Tibial nerve (tissue), 4 donors: ENCODE measurements around the gene PCDHGB7. TPM values are rescaled to one million over a fixed set of nuclear protein-coding genes. Genes with fewer than 3 reads are reported as not detected.

Source experiments
- DNase-seq, 2 donors: peaks; one replicate each; pipeline ENCODE4 v3.0.0-alpha.2; 2019; ENCODE audit warnings: low spot score in 2 of 2
- H3K27ac ChIP-seq, 4 donors: fragments of 200-600 bp; sonication (generic) in 3 of 4; one replicate each; pipeline ENCODE4 v1.5.1; 2017 to 2019; ENCODE audit warnings: mild to moderate bottlenecking in 1 of 4
- H3K27me3 ChIP-seq, 2 donors: fragments of 200-600 bp; sonication (generic) in 1 of 2; one replicate each; pipeline versions ENCODE4 v1.5.1 to v1.6.0; 2017 to 2019
- H3K36me3 ChIP-seq, 3 donors: fragments of 200-600 bp; sonication (generic); one replicate each; pipeline ENCODE4 v1.5.1; 2018 to 2019
- H3K4me1 ChIP-seq, 4 donors: fragments of 200-600 bp; sonication (generic) in 3 of 4; one replicate each; pipeline ENCODE4 v1.5.1; 2017 to 2019
- H3K4me3 ChIP-seq, 4 donors: fragments of 200-600 bp; sonication (generic) in 3 of 4; one replicate each; pipeline ENCODE4 v1.5.1; 2017 to 2019; ENCODE audit warnings: mild to moderate bottlenecking in 1 of 4, moderate library complexity in 1 of 4
- H3K9me3 ChIP-seq, 4 donors: fragments of 200-600 bp; sonication (generic) in 3 of 4; one replicate each; pipeline ENCODE4 v1.5.1; 2017 to 2019
- CTCF ChIP-seq, 5 experiments: fragments of 200-600 bp in 3 of 5; fragments of 450-650 bp in 2 of 5; sonication (generic) in 3 of 5; IDR thresholded peaks; one replicate each; pipeline ENCODE4 v1.5.1; 2016 to 2019; ENCODE audit warnings: antibody characterized with exemption in 5 of 5, mild to moderate bottlenecking in 3 of 5, moderate library complexity in 2 of 5
- EP300 ChIP-seq, 2 donors: sonication (generic); formaldehyde crosslinking; IDR thresholded peaks; one replicate each; pipeline ENCODE4 v1.6.1; 2017; ENCODE audit warnings: antibody characterized with exemption in 2 of 2, mild to moderate bottlenecking in 1 of 2
- POLR2A ChIP-seq, 2 donors: fragments of 450-650 bp; IDR thresholded peaks; one replicate each; pipeline ENCODE4 v1.6.1; 2017; ENCODE audit warnings: antibody characterized with exemption in 2 of 2, mild to moderate bottlenecking in 2 of 2, moderate library complexity in 2 of 2
- WGBS, 2 donors: methylation state at CpG; one replicate each; pipeline ENCODE4 v1.1.5; 2018; 5-methylcytosine and 5-hydroxymethylcytosine counted together
- total RNA-seq, 4 donors: library from RNA; depleted of rRNA; stranded (reverse); fragments of >200 nt; gene quantifications; one replicate each; pipeline ENCODE4 v1.1.0, GENCODE V29; 2016

PCDHGB7 gene
- total RNA-seq, 4 donors from 2014 or later = 14.6 to 19.2 (median 18.0) TPM

DNA sequence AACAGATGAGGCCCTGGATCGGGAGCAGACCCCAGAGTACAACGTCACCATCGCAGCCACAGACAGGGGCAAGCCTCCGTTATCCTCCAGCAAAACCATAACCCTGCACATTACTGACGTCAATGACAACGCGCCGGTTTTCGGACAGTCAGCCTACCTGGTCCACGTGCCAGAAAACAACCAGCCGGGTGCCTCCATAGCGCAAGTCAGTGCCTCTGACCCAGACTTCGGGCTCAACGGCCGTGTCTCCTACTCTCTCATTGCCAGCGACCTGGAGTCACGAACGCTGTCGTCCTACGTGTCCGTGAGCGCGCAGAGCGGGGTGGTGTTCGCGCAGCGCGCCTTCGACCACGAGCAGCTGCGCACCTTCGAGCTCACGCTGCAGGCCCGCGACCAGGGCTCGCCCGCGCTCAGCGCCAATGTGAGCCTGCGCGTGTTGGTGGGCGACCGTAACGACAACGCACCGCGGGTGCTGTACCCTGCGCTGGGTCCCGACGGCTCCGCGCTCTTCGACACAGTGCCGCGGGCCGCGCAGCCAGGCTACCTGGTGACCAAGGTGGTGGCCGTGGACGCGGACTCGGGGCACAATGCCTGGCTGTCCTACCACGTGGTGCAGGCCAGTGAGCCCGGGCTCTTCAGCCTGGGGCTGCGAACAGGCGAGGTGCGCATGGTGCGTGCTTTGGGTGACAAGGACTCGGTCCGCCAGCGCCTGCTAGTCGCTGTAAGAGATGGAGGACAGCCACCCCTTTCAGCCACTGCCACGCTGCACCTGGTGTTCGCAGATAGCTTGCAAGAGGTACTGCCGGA is 1.8 kb downstream of the PCDHGB7 start:
- Histone ChIP-seq H3K9me3 (peaks cover 0 to 100% (median 49%) of the 10 kb centered on the region in 4 donors), H3K4me1 (peaks cover 0 to 20% (median 0%) of the 10 kb centered on the region in 4 donors), H3K27ac (no peak overlapping the region), H3K4me3 (no peak overlapping the region), H3K27me3 (no peaks in the 10 kb centered on the region), H3K36me3 (peaks cover 0 to 32% (median 0%) of the 10 kb centered on the region in 3 donors)
- WGBS, 2 donors = 34 to 46% methylated on average over 32 to 34 of the region's 74 CpGs
- no peak for DNase-seq
- no peak for TF ChIP-seq EP300 (IDR thresholded peaks at IDR 0.05)
- no peak for TF ChIP-seq POLR2A (IDR thresholded peaks at IDR 0.05)
- TF ChIP-seq CTCF (IDR thresholded peaks at IDR 0.05) = no peak

DNA sequence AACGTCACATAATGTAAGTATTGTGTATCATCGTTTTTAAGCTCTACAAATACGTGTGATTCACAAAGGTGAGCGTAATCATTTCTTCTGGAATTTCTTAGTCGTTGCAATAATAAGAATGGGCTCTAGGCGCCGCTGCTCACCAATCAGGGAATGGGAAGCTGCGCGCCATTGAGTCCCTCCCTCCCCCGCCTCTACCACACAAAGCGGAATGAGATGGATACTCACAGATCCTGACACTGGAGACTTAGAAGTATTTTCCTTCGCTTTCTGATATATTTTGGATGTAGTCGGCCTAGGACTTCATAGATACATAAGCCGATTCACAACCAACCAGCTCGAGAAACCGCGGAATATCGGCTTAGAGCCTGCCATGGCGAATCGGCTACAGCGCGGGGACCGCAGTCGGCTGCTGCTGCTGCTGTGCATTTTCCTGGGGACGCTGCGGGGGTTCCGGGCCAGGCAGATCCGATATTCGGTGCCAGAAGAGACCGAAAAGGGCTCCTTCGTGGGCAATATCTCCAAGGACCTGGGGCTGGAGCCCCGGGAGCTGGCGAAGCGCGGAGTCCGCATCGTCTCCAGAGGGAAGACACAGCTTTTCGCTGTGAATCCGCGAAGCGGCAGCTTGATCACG is 3.5 kb downstream of the PCDHGB7 start, which contains the start of gene PCDHGA11:
TSS of gene PCDHGA11 (plus strand) at position 197 of the 634 bp plus-strand sequence. CDS start at position 374, 177 bp downstream.
- H3K27ac ChIP-seq = no peak within 1 kb of the TSS
- H3K27me3 ChIP-seq = no peaks in the 10 kb centered on the region
- H3K4me3 ChIP-seq = peak within 1 kb of the TSS in 2 of 4 donors; percentile 32 to 38
- DNase-seq = peak in 1 of 2 donors; percentile 53
- H3K4me1 ChIP-seq = peaks cover 0 to 20% (median 0%) of the 10 kb centered on the region in 4 donors
- 12 to 17% methylated on average over 38 to 42 of the region's 42 CpGs for WGBS, 2 donors
- H3K9me3 ChIP-seq = peaks cover 0 to 100% (median 54%) of the 10 kb centered on the region in 4 donors
- peak in 3 of 5 experiments; percentile 15 to 34 (median 18) for TF ChIP-seq CTCF (IDR thresholded peaks at IDR 0.05)
- no peak for TF ChIP-seq EP300 (IDR thresholded peaks at IDR 0.05)
- no peak for TF ChIP-seq POLR2A (IDR thresholded peaks at IDR 0.05)
- peaks cover 0 to 34% (median 0%) of the 10 kb centered on the region in 3 donors for H3K36me3 ChIP-seq

DNA sequence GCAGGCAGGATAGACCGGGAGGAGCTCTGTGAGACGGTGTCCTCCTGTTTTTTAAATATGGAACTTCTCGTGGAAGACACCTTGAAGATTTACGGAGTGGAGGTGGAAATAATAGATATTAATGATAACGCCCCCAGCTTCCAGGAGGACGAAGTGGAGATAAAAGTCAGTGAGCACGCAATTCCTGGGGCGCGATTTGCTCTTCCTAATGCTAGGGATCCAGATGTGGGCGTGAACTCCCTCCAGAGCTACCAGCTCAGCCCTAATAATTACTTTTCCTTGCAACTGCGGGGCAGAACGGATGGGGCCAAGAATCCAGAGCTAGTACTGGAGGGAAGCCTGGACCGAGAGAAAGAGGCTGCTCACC is 4.0 kb downstream of the PCDHGB7 start:
- Histone ChIP-seq H3K27me3 (no peaks in the 10 kb centered on the region), H3K27ac (no peak overlapping the region), H3K4me3 (peak overlapping the region in 2 of 4 donors; percentile 32 to 38), H3K9me3 (peaks cover 0 to 100% (median 57%) of the 10 kb centered on the region in 4 donors), H3K36me3 (peaks cover 0 to 39% (median 0%) of the 10 kb centered on the region in 3 donors), H3K4me1 (peaks cover 0 to 20% (median 0%) of the 10 kb centered on the region in 4 donors)
- no peak for DNase-seq
- WGBS, 2 donors = 16 to 17% methylated on average over 13 of the region's 13 CpGs
- no peak for TF ChIP-seq EP300 (IDR thresholded peaks at IDR 0.05)
- TF ChIP-seq POLR2A (IDR thresholded peaks at IDR 0.05) = no peak
- TF ChIP-seq CTCF (IDR thresholded peaks at IDR 0.05) = no peak

DNA sequence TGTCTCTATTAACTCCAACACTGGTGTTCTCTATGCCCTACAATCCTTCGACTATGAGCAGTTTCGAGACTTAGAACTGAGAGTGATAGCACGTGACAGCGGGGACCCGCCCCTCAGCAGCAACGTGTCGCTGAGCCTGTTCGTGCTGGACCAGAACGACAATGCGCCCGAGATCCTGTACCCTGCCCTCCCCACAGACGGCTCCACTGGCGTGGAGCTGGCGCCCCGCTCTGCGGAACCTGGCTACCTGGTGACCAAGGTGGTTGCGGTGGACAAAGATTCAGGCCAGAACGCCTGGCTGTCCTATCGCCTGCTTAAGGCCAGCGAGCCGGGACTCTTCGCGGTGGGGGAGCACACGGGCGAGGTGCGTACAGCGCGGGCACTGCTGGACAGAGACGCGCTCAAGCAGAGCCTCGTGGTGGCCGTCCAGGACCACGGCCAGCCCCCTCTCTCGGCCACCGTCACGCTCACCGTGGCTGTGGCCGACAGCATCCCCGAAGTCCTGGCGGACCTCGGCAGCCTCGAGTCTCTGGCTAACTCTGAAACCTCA is 5.3 kb downstream of the PCDHGB7 start:
- no peak for DNase-seq
- H3K4me3 ChIP-seq = no peak overlapping the region
- 26 to 39% methylated on average over 24 to 28 of the region's 42 CpGs for WGBS, 2 donors
- H3K27me3 ChIP-seq = no peaks in the 10 kb centered on the region
- H3K4me1 ChIP-seq = peaks cover 0 to 15% (median 0%) of the 10 kb centered on the region in 4 donors
- H3K9me3 ChIP-seq = peaks cover 6 to 100% (median 59%) of the 10 kb centered on the region in 4 donors
- H3K36me3 ChIP-seq = peaks cover 0 to 50% (median 0%) of the 10 kb centered on the region in 3 donors
- TF ChIP-seq EP300 (IDR thresholded peaks at IDR 0.05) (no peak), POLR2A (IDR thresholded peaks at IDR 0.05) (no peak), CTCF (IDR thresholded peaks at IDR 0.05) (no peak)
- H3K27ac ChIP-seq = no peak overlapping the region
